Eye (tissue), 1 donor: ENCODE data around the gene NFIA.

Source experiments
- DNase-seq: peaks from one replicate; pipeline ENCODE4 v3.0.0-alpha.2; 2015

Gene NFIA

GRCh38 chr1:61344696-61345095 is 262.3 kb downstream of the NFIA start:
- DNase-seq, result no peak

GRCh38 chr1:61348025-61348665 is 265.8 kb downstream of the NFIA start:
- DNase-seq, result no peak

- DNase-seq, result no peak
These were observed 270.6 kb downstream of the NFIA start for GRCh38 chr1:61352845-61353435.

GRCh38 chr1:61353797-61354406 is 271.5 kb downstream of the NFIA start:
- DNase-seq, result no peak

GRCh38 chr1:61356016-61356415 is 273.7 kb downstream of the NFIA start:
- no peak for DNase-seq

GRCh38 chr1:61356995-61357394 is 274.6 kb downstream of the NFIA start:
- DNase-seq, result no peak

GRCh38 chr1:61357539-61357938 is 275.2 kb downstream of the NFIA start:
- no peak for DNase-seq

- DNase-seq, result no peak
These were observed 276.6 kb downstream of the NFIA start for GRCh38 chr1:61358770-61359455.

GRCh38 chr1:61361931-61362330 is 279.6 kb downstream of the NFIA start:
- DNase-seq, result no peak

- no peak for DNase-seq
These were observed 280.0 kb downstream of the NFIA start for GRCh38 chr1:61362351-61362750.

- no peak for DNase-seq
These were observed 286.0 kb downstream of the NFIA start for GRCh38 chr1:61368366-61368765.

- no peak for DNase-seq
These were observed 286.5 kb downstream of the NFIA start for GRCh38 chr1:61368876-61369275.

- DNase-seq, result no peak
These were observed 288.0 kb downstream of the NFIA start for GRCh38 chr1:61370177-61370912.

- DNase-seq, result no peak
These were observed 288.5 kb downstream of the NFIA start for GRCh38 chr1:61370913-61371279.

GRCh38 chr1:61372944-61373343 is 290.6 kb downstream of the NFIA start:
- no peak for DNase-seq

GRCh38 chr1:61374156-61374555 is 291.8 kb downstream of the NFIA start:
- DNase-seq, result no peak

GRCh38 chr1:61375082-61375880 is 292.9 kb downstream of the NFIA start:
- DNase-seq, result no peak

- DNase-seq, result no peak
These were observed 293.8 kb downstream of the NFIA start for GRCh38 chr1:61376151-61376550.

- no peak for DNase-seq
These were observed 295.0 kb downstream of the NFIA start for GRCh38 chr1:61377242-61377958.

GRCh38 chr1:61378494-61379180 is 296.3 kb downstream of the NFIA start:
- no peak for DNase-seq

GRCh38 chr1:61379693-61380092 is 297.3 kb downstream of the NFIA start:
- DNase-seq, result no peak
